HEK293 (cell line): ENCODE measurements around the gene PLD3.

Experiments
- CTCF ChIA-PET: fragments of 350-600 bp; formaldehyde crosslinking; extraction: SDS; loops from one replicate; lab custom pipeline; 2021; ENCODE audit warnings: antibody characterized with exemption; lab: Yijun Ruan, JAX
- POLR2A ChIA-PET: fragments of 300-600 bp; formaldehyde crosslinking; extraction: SDS; loops from one replicate; lab custom pipeline; 2020; ENCODE audit warnings: antibody characterized with exemption, inconsistent platforms; lab: Yijun Ruan, JAX
- H3K27ac ChIP-seq: fragments of 200-500 bp; sonication (Bioruptor generic); 2 replicates; pipeline ENCODE4 v1.5.1; 2014; ENCODE audit warnings: low read depth, low read length, control low read depth, inconsistent platforms; ENCODE audit errors: extremely low read depth
- H3K36me3 ChIP-seq, 2 experiments: fragments of 200-500 bp in 1 of 2; sonication (Bioruptor generic) in 1 of 2; 1 replicate in 1 of 2; 2 replicates in 1 of 2; pipeline ENCODE4 v1.5.1; 2014 to 2017; ENCODE audit warnings: inconsistent platforms in 2 of 2, low read length in 2 of 2; ENCODE audit not compliant: control insufficient read depth in 2 of 2, insufficient read depth in 1 of 2
- H3K4me1 ChIP-seq: fragments of 200-500 bp; sonication (Bioruptor generic); 2 replicates; pipeline ENCODE4 v1.5.1; 2014; ENCODE audit warnings: mild to moderate bottlenecking, low read length, inconsistent platforms; ENCODE audit not compliant: control insufficient read depth, insufficient read depth
- H3K4me3 ChIP-seq: 2 replicates; pipeline ENCODE4 v1.5.1; 2011; ENCODE audit warnings: low read depth, mild to moderate bottlenecking, control low read depth, low read length, moderate library complexity
- H3K9me3 ChIP-seq: fragments of 200-500 bp; sonication (Bioruptor generic); 2 replicates; pipeline ENCODE4 v1.5.1; 2014; ENCODE audit warnings: low read depth, low read length, inconsistent platforms; ENCODE audit not compliant: control insufficient read depth, insufficient read depth
- BCL11B ChIP-seq: fragments of 450-650 bp; formaldehyde crosslinking; IDR thresholded peaks from 2 replicates; pipeline ENCODE4 v1.5.1; 2016; ENCODE audit warnings: low read depth, missing biosample characterization, missing genetic modification characterization
- HIC1 ChIP-seq: fragments of 450-650 bp; formaldehyde crosslinking; IDR thresholded peaks from 2 replicates; pipeline ENCODE4 v1.5.1; 2016; ENCODE audit warnings: missing biosample characterization, missing genetic modification characterization
- OSR2 ChIP-seq: fragments of 450-650 bp; formaldehyde crosslinking; IDR thresholded peaks from 2 replicates; pipeline ENCODE4 v1.5.1; 2016; ENCODE audit warnings: missing biosample characterization, missing genetic modification characterization
- PRDM1 ChIP-seq: fragments of 450-650 bp; formaldehyde crosslinking; IDR thresholded peaks from 2 replicates; pipeline ENCODE4; 2016; ENCODE audit warnings: missing biosample characterization, missing genetic modification characterization
- SCRT1 ChIP-seq: fragments of 450-650 bp; formaldehyde crosslinking; IDR thresholded peaks from 2 replicates; pipeline ENCODE4 v1.5.1; 2016; ENCODE audit warnings: missing biosample characterization, missing genetic modification characterization, borderline replicate concordance
- SCRT2 ChIP-seq: fragments of 450-650 bp; formaldehyde crosslinking; IDR thresholded peaks from 2 replicates; pipeline ENCODE4 v1.5.1; 2016; ENCODE audit warnings: missing biosample characterization, missing genetic modification characterization
- ZBTB17 ChIP-seq: fragments of 450-650 bp; formaldehyde crosslinking; IDR thresholded peaks from 2 replicates; pipeline ENCODE4 v1.5.1; 2016; ENCODE audit warnings: missing biosample characterization, missing genetic modification characterization
- ZIC2 ChIP-seq: fragments of 450-650 bp; formaldehyde crosslinking; IDR thresholded peaks from 2 replicates; pipeline ENCODE4 v1.5.1; 2016; ENCODE audit warnings: missing biosample characterization, missing genetic modification characterization
- ZNF223 ChIP-seq: fragments of 450-650 bp; formaldehyde crosslinking; IDR thresholded peaks from 2 replicates; pipeline ENCODE4 v1.5.1; 2016; ENCODE audit warnings: missing biosample characterization, missing genetic modification characterization
- ZNF394 ChIP-seq: fragments of 450-650 bp; formaldehyde crosslinking; IDR thresholded peaks from 2 replicates; pipeline ENCODE4 v1.5.1; 2016; ENCODE audit warnings: missing biosample characterization, missing genetic modification characterization, mild to moderate bottlenecking, moderate library complexity, borderline replicate concordance
- ZNF544 ChIP-seq: fragments of 450-650 bp; formaldehyde crosslinking; IDR thresholded peaks from 2 replicates; pipeline ENCODE4 v1.5.0; 2017; ENCODE audit warnings: missing biosample characterization, missing genetic modification characterization
- ZNF600 ChIP-seq: fragments of 450-650 bp; formaldehyde crosslinking; IDR thresholded peaks from 2 replicates; pipeline ENCODE4 v1.5.1; 2016; ENCODE audit warnings: missing biosample characterization, missing genetic modification characterization
- ZNF624 ChIP-seq: fragments of 450-650 bp; formaldehyde crosslinking; IDR thresholded peaks from 2 replicates; pipeline ENCODE4 v1.5.1; 2017; ENCODE audit warnings: missing biosample characterization, missing genetic modification characterization
- ZNF664 ChIP-seq: fragments of 450-650 bp; formaldehyde crosslinking; IDR thresholded peaks from 2 replicates; pipeline ENCODE4 v1.5.1; 2016; ENCODE audit warnings: missing biosample characterization, missing genetic modification characterization
- ZNF791 ChIP-seq: fragments of 450-650 bp; formaldehyde crosslinking; IDR thresholded peaks from 2 replicates; pipeline ENCODE4 v1.5.1; 2016; ENCODE audit warnings: missing biosample characterization, missing genetic modification characterization
- TF ChIP-seq, protein P1 (sequence below): fragments of 450-650 bp; formaldehyde crosslinking; IDR thresholded peaks from 2 replicates; pipeline ENCODE4 v1.5.1; 2016; ENCODE audit warnings: missing biosample characterization, missing genetic modification characterization
- TF ChIP-seq, protein P2 (sequence below): fragments of 450-650 bp; formaldehyde crosslinking; IDR thresholded peaks from 2 replicates; pipeline ENCODE4 v1.5.1; 2016; ENCODE audit warnings: missing biosample characterization, missing genetic modification characterization
- TF ChIP-seq, protein P3 (sequence below): fragments of 450-650 bp; formaldehyde crosslinking; IDR thresholded peaks from 2 replicates; pipeline ENCODE4 v1.5.1; 2016; ENCODE audit warnings: missing biosample characterization, missing genetic modification characterization, borderline replicate concordance

PLD3 gene

DNA sequence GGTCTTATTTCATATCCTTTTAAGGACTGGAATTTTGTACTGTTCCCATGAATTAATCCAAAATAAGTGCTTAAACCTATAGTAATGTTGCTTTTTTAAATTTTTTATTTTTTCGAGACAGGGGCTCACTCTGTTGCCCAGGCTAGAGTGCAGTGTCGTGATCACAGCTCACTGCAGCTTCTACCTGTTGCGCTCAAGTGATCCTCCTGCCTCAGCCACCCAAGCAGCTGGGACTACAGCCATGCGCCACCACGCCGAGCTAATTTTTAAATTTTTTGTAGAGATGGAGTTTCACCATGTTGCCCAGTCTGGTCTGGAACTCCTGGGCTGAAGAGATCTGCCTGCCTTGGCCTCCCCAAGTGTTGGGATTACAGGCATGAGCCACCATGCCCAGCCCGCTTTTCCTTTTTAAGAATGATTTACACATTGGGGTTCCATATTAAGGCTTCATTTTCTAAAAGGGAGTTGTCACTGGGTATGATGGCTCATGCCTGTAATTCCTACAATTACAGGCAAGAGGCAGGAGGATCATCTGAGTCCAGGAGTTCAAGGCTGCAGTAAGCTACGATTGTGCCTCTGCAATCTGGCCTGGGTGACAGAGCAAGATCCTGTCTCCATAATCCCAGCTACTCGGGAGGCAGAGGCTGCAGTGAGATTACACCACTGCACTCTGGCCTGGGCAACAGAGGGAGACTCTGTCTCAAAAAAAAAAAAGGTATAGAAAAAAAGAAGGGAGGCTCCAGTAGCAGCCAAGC lies 35.1 kb upstream of the PLD3 start:
- ChIA-PET POLR2A (interaction anchor here (0.5 to 1.9 kb wide), 4 partner anchors 24 to 112 kb away, joined by 3 to 6 read pairs (median 4); partner anchors contain the start of genes C19orf47, PLD3 and SERTAD1), CTCF (interaction anchor here (0.6 to 4.1 kb wide), 9 partner anchors 8 to 290 kb away, joined by 3 to 61 read pairs (median 3); no protein-coding TSS in a partner anchor)
- peaks cover 5% of the 10 kb centered on the region; the same call in 1 of the 2 replicates for H3K4me1 ChIP-seq
- H3K27ac ChIP-seq = peak overlapping the region; percentile 22; the same call in 1 of the 2 replicates
- H3K9me3 ChIP-seq = no peaks in the 10 kb centered on the region
- H3K4me3 ChIP-seq = no peak overlapping the region
- TF ChIP-seq, protein P1, sequence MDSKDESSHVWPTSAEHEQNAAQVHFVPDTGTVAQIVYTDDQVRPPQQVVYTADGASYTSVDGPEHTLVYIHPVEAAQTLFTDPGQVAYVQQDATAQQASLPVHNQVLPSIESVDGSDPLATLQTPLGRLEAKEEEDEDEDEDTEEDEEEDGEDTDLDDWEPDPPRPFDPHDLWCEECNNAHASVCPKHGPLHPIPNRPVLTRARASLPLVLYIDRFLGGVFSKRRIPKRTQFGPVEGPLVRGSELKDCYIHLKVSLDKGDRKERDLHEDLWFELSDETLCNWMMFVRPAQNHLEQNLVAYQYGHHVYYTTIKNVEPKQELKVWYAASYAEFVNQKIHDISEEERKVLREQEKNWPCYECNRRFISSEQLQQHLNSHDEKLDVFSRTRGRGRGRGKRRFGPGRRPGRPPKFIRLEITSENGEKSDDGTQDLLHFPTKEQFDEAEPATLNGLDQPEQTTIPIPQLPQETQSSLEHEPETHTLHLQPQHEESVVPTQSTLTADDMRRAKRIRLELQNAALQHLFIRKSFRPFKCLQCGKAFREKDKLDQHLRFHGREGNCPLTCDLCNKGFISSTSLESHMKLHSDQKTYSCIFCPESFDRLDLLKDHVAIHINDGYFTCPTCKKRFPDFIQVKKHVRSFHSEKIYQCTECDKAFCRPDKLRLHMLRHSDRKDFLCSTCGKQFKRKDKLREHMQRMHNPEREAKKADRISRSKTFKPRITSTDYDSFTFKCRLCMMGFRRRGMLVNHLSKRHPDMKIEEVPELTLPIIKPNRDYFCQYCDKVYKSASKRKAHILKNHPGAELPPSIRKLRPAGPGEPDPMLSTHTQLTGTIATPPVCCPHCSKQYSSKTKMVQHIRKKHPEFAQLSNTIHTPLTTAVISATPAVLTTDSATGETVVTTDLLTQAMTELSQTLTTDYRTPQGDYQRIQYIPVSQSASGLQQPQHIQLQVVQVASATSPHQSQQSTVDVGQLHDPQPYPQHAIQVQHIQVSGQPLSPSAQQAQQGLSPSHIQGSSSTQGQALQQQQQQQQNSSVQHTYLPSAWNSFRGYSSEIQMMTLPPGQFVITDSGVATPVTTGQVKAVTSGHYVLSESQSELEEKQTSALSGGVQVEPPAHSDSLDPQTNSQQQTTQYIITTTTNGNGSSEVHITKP = peak; percentile 23; the same call in 1 of the 2 replicates
- TF ChIP-seq ZNF624 = no peak
- TF ChIP-seq, protein P2, sequence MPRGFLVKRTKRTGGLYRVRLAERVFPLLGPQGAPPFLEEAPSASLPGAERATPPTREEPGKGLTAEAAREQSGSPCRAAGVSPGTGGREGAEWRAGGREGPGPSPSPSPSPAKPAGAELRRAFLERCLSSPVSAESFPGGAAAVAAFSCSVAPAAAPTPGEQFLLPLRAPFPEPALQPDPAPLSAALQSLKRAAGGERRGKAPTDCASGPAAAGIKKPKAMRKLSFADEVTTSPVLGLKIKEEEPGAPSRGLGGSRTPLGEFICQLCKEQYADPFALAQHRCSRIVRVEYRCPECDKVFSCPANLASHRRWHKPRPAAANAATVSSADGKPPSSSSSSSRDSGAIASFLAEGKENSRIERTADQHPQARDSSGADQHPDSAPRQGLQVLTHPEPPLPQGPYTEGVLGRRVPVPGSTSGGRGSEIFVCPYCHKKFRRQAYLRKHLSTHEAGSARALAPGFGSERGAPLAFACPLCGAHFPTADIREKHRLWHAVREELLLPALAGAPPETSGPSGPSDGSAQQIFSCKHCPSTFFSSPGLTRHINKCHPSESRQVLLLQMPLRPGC (tag by site-specific recombination) = no peak
- no peak for TF ChIP-seq OSR2 (tag by site-specific recombination)
- peak; percentile 92 for TF ChIP-seq SCRT2 (tag by site-specific recombination)
- peak; percentile 73 for TF ChIP-seq SCRT1
- TF ChIP-seq ZNF544 (tag by site-specific recombination) = no peak
- TF ChIP-seq ZNF223 (tag by site-specific recombination) = no peak
- H3K36me3 ChIP-seq = peaks cover 28 to 63% of the 10 kb centered on the region in 2 experiments

- no peak for TF ChIP-seq SCRT1
- TF ChIP-seq ZNF394 = peak; percentile 81
- no peak for TF ChIP-seq ZNF664 (tag by site-specific recombination)
- TF ChIP-seq, all 188 proteins: peak for 1
- Histone ChIP-seq H3K4me1 (peaks cover 5% of the 10 kb centered on the region; the same call in 1 of the 2 replicates), H3K9me3 (no peaks in the 10 kb centered on the region), H3K4me3 (no peak overlapping the region), H3K36me3 (peaks cover 34 to 62% of the 10 kb centered on the region in 2 experiments), H3K27ac (0 out of 2 replicates have a peak overlapping the region, but pooled peaks have one; percentile 22)
- CTCF ChIA-PET = interaction anchor here (0.7 to 4.1 kb wide), 5 partner anchors 10 to 320 kb away, joined by 3 to 61 read pairs (median 3); no protein-coding TSS in a partner anchor
- POLR2A ChIA-PET = interaction anchor here (0.5 to 1.9 kb wide), 2 partner anchors 9 to 111 kb away, joined by 3 to 4 read pairs; partner anchors contain the start of gene SERTAD1
Measured at GRCh38 chr19:40314656-40315055, 33.8 kb upstream of the PLD3 start.

DNA sequence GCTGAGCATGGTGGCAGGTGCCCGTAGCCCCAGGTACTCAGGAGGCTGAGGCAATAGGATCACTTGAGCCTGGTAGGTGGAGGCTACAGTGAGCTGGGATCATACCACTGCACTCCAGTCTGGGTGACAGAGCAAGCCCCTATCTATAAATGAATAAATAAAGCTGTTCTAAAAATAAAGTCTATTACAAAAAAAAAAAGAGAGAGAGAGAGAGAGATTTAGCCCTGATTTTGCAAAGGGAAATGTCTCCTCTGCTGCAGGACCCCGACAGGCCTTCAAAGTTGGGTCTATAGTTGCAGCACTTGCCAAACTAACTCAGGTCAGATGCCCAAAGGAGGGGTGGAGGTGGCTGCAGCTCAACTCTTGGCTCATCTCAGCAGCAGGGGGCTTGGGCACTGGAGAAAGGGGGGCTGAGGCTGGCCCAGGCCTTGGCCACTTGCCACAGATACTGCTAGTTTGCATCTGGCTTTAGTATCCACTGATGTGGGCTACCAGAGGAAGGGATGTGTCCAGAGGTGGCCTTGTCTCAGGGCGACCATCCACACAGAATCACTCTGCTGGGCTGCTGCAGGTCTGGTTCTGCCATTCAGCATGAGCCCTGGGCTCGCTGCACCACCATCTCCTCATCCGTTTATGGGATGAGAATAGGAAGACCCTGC lies 32.6 kb upstream of the PLD3 start:
- H3K36me3 ChIP-seq = peaks cover 46 to 65% of the 10 kb centered on the region in 2 experiments
- H3K4me1 ChIP-seq = peaks cover 5% of the 10 kb centered on the region; the same call in 1 of the 2 replicates
- no peaks in the 10 kb centered on the region for H3K9me3 ChIP-seq
- H3K4me3 ChIP-seq = no peak overlapping the region
- no peak overlapping the region; the same call in 1 of the 2 replicates for H3K27ac ChIP-seq
- ChIA-PET CTCF (interaction anchor here (0.7 to 4.1 kb wide), 3 partner anchors 9 to 232 kb away, joined by 3 to 61 read pairs (median 4); no protein-coding TSS in a partner anchor), POLR2A (interaction anchor here (0.6 kb wide), 1 partner anchor 158 kb away, joined by 5 read pairs; no protein-coding TSS in a partner anchor)
- TF ChIP-seq ZIC2 (tag by site-specific recombination) = peak; percentile 50
- no peak for TF ChIP-seq ZNF791 (tag by site-specific recombination)
- TF ChIP-seq PRDM1 (tag by site-specific recombination) = no peak
- no peak for TF ChIP-seq HIC1 (tag by site-specific recombination)
- TF ChIP-seq, protein P3, sequence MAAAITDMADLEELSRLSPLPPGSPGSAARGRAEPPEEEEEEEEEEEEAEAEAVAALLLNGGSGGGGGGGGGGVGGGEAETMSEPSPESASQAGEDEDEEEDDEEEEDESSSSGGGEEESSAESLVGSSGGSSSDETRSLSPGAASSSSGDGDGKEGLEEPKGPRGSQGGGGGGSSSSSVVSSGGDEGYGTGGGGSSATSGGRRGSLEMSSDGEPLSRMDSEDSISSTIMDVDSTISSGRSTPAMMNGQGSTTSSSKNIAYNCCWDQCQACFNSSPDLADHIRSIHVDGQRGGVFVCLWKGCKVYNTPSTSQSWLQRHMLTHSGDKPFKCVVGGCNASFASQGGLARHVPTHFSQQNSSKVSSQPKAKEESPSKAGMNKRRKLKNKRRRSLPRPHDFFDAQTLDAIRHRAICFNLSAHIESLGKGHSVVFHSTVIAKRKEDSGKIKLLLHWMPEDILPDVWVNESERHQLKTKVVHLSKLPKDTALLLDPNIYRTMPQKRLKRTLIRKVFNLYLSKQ = no peak
- peak; percentile 50; the same call in 1 of the 2 replicates for TF ChIP-seq ZNF600 (tag by site-specific recombination)
- no peak for TF ChIP-seq BCL11B (tag by site-specific recombination)
- TF ChIP-seq ZBTB17 (tag by site-specific recombination) = 0 out of 2 replicates have a peak, but pooled peaks have one; percentile 21
